ENCODE results near the gene GPR137.

The GPR137 gene

DNA sequence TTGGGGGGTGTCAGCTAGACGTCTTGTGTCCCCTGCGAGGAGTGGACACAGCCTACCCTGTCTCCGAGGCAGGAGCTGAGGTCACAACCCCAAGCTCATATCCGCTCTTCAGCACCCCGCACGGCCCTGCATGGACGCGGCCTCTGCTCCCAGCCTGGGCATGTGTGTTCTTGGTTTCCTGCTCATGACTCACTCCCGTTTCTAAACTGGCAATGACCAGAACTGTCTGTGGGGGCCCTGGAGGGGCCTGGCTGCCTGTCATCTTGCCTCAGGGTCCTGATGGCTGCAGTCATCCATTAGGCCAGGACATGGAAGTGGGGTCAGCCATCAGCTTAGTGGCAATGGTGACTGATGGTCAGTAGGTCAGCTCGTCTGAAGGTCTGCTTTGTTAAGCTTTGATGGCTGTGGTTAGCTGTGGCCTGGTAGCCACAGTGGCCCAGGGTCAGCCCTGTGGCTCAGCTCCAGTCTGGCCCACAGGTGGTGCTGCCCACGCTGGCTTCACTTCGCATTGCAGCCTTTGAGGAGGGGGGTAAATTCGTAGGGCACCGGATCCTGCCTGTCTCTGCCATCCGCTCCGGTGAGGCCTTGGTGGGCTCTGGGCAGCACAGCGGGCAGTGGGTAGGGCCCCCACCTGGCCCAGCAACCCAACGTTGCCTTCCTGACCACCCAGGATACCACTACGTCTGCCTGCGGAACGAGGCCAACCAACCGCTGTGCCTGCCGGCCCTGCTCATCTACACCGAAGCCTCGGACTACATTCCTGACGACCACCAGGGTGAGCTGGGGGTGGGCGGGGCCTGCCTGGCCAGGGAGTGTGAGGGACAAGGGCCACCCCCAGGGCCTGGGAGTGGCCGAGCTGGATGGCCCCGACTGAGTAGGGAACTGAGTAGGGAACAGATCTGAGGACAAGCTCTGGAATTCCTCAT lies 22.4 kb upstream of the GPR137 start:
- DNase-seq (ENCODE audit: extremely low read depth in 1 of 2, low read depth in 1 of 2): no peak

- no peak for DNase-seq (ENCODE audit: extremely low read depth in 1 of 2, low read depth in 1 of 2)
Observed at GRCh38 chr11:64263947-64264317, 21.7 kb upstream of the GPR137 start.

DNA sequence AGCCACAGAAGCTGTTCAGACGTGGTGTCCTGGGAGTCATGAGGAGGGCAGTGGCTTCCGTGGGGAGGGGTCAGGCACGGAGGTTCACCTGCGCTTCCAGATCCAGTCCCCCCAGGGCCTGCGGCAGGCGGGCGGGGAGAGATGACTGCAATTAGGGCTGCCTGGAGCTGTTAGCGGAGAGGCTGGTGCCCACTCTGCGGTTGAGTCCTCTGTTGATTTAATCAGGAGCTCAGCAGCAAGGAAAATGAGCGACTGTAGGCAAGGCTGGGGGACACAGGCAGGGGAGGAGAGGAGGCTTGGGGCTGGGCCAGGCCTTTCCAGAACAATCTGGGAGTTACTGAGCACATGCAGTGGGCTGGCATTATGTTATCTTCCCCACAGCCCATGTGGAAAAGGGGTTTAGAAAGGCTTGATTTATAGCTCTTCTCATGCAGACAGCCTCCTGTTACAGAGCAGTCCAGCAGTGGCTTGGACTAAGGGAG lies 21.2 kb upstream of the GPR137 start:
- no peak for DNase-seq (ENCODE audit: extremely low read depth in 1 of 2, low read depth in 1 of 2)

DNA sequence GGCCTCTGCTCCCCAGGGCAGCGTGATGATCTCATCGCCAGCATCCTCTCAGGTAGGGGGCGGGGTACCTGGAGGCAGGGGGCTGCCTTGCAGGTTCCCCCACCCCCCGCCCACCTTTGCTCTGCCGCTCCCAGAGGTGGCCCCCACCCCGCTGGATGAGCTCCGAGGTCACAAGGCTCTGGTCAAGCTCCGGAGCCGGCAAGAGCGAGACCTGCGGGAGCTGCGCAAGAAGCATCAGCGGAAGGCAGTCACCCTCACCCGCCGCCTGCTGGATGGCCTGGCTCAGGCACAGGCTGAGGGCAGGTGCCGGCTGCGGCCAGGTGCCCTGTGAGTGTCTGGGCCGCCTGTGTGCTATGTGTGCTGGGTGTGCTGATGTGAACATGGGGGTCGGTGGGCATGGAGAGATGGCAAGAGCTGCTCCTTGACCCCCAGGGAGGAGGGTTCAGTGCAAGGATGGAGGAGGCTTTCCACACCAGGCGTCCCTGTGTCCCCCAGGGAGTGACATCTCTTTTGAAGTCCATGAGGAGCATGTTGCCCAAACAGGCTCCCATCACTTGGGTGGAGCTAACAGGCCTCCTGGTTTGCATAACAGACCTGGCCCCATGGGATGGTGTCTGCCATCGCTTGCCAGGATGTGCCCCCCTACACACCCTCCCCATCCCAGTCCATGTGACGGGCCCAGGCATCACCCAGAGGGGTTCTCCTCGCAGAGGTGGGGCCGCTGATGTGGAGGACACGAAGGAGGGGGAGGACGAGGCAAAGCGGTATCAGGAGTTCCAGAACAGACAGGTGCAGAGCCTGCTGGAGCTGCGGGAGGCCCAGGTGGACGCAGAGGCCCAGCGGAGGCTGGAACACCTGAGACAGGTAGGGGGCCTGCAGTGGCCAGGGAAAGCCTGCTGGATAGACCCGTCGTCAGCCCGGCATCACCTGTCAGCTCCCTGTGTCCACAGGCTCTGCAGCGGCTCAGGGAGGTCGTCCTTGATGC lies 20.2 kb upstream of the GPR137 start:
- DNase-seq (ENCODE audit: extremely low read depth in 1 of 2, low read depth in 1 of 2): no peak

DNA sequence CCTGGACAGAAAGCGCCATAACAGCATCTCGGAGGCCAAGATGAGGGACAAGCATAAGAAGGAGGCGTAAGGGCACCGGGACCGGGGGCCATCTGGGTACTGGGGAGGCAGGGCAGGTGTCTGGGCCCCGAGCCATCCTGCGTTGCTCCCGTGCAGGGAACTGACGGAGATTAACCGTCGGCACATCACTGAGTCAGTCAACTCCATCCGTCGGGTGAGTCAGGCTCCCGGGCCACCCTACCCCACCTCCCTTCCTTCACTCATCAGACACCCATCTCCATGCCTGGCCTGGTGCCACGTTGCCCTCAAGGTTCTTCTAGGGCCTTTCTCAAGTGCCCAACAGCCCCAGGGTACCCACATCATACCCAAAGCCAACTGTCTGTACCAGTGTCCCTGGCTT lies 19.3 kb upstream of the GPR137 start:
- DNase-seq (ENCODE audit: extremely low read depth in 1 of 2, low read depth in 1 of 2): no peak

DNA sequence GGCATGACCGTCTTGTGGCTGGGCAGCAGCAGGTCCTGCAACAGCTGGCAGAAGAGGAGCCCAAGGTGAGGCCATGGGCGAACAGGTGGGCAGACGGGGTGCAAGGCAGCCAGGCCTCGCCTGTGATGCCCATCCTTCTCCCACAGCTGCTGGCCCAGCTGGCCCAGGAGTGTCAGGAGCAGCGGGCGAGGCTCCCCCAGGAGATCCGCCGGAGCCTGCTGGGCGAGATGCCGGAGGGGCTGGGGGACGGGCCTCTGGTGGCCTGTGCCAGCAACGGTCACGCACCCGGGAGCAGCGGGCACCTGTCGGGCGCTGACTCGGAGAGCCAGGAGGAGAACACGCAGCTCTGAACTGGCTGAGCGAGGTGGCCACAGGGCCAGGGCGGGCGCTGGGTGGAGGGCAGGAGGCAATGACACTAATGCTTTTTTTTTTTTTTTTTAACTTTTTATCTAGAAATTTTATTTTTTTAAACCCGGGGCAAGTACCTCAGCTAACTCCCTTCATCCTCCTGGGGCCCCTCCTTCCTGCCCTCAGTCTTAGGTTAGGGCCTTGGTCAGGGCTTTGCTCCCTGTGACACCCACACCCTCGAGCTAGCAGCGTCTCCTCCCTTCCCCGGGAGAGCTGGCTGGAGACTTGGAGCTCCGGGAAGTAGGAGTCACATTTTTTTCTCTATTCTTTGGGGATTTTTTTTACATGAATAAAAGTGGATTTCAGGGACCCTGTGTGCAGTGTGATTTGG lies 18.3 kb upstream of the GPR137 start:
- no peak for DNase-seq (ENCODE audit: extremely low read depth in 1 of 2, low read depth in 1 of 2)

DNA sequence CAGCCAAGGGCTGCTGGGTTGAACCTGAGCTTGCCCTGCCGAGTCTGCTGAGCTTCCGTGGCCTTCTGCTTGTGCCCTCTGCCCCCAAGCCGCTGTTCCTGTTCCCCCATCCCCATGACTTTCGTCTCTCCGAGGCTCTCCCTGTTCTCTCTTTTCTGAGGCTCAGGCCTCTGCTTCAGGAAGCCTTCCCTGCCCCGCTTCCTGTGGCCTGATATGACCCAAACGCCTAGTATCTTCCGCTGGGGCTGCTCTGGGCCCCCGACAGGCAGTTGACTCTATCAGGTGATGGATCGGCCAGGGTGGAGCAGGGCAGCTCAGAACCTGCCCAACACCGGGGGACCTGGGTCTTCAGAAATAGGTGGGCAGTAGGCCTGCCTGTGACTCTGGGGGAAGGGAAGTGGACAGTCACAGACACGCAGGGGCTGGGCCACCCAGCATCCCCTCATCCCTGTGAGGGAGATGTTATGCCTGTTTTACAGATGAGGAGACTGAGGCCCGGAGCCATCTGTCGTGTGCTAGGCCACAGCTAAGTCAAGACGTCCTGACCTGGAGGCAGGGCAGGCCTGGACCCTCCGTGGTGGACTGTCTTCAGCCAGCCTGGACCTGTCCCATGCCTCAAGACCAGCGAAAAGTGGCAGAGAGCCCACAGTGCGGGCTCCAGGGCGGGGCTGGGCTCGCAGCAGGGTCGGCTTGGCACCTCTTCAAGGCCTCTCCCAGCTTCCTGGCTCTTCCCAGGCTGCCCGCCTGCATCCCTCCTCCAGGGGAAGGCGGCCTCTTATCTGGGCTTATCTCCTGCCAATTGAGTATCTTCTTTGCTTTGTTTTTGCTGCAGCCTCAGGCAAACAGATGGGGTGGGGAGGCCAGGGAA lies 17.4 kb upstream of the GPR137 start:
- DNase-seq (ENCODE audit: extremely low read depth in 1 of 2, low read depth in 1 of 2): no peak

GRCh38 chr11:64268893-64269539 lies 16.6 kb upstream of the GPR137 start:
- peak in 1 of 2 donors; percentile 14 for DNase-seq (ENCODE audit: extremely low read depth in 1 of 2, low read depth in 1 of 2)

GRCh38 chr11:64269540-64270220 lies 16.0 kb upstream of the GPR137 start:
- peak; percentile 98 for DNase-seq (ENCODE audit: extremely low read depth in 1 of 2, low read depth in 1 of 2)

DNA sequence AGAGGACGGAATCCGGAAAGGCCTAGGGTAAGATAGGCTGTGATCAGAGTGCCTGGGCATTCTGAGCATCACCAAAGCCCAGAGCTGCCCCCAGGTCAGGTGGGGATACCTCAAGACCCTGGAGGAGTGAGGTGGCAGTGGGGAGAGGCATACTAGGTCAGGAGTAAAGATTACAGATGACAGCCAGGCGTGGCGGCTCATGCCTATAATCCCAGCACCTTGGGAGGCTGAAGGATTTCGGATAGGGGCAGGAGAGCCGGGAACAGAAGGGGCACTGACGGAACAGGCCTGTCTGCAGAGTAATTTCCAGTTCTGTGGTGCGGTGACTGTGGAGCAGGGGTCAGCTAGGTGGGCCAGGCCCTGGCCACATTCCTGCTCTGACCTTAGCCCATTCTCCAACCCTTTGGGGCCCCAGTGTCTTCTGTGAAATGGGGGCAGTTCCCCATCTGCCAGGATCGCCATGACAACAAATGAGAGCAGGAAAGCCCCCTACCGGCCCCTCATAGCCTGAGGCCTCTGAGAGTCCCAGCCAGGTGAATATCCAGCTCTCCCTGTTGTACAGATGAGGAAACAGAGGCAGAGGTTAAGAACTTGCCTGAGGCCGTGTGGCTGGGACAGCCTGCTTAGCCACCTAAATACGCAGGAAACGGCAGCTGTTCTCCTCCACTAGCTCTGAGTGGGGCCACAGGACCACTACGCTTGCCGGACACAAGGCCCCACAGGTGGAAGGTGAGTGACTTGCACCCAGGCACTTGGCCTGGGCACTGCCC lies 10.4 kb upstream of the GPR137 start:
- no peak for DNase-seq (ENCODE audit: extremely low read depth in 1 of 2, low read depth in 1 of 2)

- DNase-seq (ENCODE audit: extremely low read depth in 1 of 2, low read depth in 1 of 2): no peak
Observed at GRCh38 chr11:64275841-64276240, 9.8 kb upstream of the GPR137 start.

DNA sequence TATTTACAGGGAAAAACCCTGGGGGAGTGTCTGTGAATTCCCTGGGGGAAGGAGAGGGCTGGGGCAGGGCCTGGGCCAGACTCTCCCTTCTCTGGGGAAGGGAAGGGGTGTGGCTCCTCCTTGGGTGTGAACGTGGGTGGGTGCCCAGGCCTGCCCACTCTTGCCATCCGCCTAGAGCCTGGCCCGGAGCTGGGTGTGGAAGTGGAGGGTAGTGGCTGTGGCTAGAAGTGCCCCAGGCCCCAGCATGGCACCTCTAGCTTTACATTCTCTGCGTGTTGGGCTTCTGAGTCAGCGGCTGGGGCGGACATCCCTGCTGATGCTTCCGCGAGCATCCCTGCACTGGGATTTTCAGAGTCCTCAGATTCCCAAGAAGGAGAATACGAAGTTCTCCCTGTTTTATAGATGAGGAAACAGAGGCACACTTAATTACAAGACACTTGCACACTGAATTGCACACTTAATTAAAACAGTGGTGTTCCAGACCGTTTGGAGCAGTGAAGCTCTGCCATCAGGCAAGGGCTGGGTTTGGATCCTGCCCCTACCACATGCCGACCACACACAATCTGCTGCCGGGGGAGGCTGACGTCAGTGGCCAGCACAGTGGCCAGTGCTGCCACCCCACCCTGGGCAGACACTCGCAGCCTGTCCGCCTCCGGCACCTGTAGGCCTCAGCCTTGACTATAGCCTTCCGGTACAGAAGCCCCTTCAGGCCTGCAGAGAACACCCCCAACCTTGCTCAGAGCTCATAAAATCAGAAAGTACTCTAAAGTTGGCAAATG lies 8.8 kb upstream of the GPR137 start:
- no peak for DNase-seq (ENCODE audit: extremely low read depth in 1 of 2, low read depth in 1 of 2)

DNA sequence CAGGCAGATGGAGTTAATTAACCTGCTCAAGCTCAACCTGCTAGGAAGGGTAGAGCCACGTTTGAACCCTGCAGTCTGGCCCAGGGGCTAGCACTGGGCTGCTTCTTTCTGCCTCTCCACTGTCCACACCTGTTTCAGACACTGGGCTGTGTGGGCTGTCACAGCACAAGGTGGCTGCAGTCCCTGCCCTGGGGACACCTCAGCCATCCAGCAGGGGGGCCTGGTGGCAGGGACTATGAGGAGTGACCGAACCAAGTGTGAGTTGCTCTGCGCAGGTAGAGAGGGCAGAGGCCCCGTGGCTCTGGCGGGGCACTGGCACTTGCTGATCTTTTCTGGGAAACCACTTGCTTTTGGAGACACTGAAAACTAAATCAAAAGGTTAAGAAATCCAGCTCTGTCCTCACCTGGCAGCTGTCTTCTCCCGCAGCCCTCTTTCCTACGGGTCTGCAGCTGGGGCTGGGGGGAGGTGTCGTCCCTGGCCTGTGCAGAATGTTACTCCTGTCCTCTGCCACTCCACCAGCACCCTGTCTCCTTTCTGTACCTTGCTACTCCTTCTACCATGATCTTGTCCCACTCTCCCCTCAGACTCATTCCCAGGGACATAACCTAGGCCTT lies 7.0 kb upstream of the GPR137 start:
- DNase-seq (ENCODE audit: extremely low read depth in 1 of 2, low read depth in 1 of 2): no peak

DNA sequence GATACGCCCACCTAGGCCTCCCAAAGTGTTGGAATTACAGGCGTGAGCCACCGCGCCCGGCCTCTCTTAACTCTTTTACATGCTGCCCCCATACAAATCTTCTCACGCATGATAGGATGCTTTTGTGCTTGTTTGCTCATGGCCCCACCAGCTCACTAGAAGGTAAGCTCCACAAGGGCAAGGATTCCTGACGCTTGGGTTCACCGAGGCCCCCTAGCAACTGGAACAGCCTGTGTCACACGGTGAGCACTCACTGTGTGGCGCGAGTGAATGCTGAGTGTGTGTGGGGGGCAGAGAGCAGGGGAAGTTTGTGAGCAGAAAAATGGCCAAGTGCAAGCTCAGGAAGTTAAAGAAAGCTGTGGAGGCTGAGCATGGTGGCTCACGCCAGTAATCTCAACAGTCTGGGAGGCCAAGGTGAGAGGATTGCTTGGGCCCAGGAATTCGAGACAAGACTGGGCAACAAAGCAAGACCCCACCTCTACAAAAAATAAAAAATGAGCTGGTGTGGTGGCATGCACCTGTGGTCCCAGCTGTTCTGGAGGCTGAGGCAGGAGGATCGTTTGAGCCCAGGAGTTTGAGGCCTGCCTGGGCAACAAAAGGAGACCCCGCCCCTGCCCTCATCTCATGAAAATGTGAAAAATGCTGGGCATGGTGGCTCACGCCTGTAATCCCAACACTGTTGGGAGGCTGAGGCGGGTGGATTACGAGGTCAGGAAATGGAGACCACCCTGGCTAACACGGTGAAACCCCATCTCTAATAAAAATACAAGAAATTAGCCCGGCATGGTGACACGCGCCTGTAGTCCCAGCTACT lies 3.5 kb upstream of the GPR137 start:
- no peak for DNase-seq (ENCODE audit: extremely low read depth in 1 of 2, low read depth in 1 of 2)

- no peak for DNase-seq (ENCODE audit: extremely low read depth in 1 of 2, low read depth in 1 of 2)
Observed at GRCh38 chr11:64283092-64283491, 2.6 kb upstream of the GPR137 start.

Data from stimulated activated CD8-positive, alpha-beta memory T cell treated with anti-CD3 and anti-CD28 coated beads, Interleukin-7, amount 100 ng/mL, for 48 hours (primary cell).